ENCODE results near the gene KAZALD1.

KAZALD1 gene

DNA sequence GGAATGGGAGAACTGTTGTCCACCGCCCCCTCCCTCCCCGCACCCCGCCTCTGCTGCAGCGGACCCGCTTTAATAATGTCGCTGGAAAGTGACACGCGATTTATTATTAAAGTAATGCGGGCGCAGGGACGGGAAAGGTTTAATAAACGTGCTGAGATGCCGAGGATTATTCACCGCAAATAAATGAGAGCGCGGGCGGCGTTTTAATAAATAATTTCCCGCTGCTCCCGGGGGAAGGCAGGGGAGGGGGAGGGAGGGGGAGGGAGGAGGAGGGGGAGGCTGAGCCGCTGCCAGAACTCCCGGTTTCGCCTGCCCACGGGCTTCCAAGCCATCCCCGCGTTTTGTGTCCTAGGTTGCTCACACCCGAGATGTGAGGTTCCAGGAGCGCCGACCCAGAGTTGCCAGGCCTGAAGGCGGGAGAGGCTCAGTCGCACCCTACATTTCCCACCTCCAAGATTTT lies 5.1 kb downstream of the KAZALD1 start:
- DNase-seq (ENCODE audit: low read depth), result no peak

DNA sequence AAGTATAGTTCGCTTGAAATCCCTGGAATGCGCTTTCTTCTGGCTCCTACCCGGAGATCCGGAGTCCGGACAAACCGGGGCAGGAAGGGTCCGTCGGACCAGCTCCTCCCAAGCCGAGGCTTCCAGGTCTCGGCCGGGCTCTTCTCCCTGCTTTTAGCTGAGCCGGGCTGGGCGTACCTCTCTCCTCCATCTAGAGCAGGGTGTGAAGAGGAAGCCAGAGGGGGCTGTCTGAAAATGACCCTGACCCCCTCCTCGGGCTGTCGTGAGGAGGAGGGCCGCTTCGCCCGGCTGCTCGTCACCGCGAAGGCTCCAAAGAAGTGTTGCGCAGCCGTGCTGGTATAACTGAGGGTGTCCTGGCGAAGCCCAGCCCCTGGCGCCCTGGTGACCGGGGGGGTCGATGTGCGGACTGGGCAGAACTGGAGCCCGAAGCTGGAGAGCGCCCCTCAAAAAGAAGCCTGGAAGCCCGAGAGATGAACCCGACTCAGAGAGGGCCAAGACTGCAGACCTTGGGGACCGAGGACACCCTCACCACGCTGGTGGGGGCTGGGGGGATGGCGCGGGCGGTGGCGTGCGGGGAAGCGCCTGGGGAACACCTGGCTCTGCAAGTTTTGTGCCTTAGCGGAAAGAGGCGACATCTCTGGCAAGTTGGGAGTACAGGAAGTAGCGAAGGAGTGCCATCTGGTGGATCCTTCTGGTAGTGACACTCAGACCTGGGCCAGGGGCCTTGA lies 5.7 kb downstream of the KAZALD1 start:
- DNase-seq (ENCODE audit: low read depth), result peak; percentile 78

DNA sequence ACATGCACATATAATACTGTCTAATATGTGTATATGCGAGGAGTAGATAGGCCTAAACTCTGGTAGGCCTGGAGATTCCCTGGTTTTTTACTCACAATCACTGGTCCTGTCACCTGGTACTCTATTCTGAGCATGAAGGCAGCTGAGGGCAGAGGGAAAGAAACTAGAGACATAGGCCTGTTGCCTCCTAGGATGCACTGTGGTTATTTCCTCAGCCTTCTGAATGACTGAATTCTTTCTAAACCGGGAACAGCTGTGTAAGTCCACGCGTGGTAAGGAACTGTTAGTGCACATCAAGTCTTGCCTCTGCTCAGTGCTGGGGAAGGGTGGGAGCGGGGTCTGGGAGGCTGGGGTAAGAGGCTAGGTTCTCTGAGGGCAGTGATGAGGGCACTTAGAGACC lies 7.7 kb downstream of the KAZALD1 start:
- DNase-seq (ENCODE audit: low read depth), result no peak

DNA sequence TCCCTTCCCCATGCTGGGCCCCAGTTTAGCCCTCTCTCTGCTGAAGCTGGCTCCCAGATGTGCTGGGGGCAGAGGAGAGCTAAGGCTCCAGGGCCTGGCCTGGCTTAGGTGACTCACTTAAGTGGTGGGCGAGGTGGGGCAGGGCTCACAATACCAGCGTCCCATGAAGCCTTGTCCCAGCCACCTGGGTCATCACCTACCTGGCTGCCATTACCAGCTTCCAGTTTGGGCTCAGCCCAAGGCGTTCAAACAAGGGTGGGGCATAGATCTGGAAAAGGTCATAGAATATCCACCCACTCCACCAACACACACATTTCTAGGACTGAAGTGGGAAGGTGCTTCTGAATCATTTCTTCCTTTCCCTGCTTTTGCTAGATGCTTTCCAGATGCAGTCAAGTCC lies 8.3 kb downstream of the KAZALD1 start:
- no peak for DNase-seq (ENCODE audit: low read depth)

DNA sequence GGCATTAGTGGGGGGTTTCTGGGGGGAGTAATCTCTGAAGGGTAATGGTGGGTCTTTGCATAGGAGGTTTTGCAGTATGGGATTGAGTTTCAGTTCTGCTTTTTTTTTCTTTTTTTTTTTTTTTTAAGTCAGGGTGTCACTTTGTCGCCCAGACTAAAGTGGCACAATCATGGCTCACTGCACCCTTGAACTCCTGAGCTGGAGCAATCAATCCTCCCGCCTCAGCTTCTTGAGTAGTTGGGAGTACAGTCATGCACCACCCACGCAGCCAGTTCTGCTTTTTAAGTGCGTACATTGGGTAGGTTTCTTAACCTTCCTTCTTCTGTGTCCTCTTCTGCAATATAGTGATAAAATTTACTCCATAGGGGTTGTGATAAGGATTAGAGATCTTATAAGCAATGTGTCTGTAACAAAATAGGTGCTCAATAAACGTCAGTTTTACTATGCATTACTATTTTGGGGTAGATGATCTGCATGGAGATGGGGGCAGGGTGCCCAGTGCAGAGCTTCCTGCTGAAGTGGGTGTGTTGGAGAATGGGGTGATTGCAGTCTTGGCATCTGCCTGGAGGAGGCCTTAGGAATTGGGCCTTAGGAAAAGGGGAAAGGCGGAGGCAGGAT lies 9.6 kb downstream of the KAZALD1 start:
- no peak for DNase-seq (ENCODE audit: low read depth)

DNA sequence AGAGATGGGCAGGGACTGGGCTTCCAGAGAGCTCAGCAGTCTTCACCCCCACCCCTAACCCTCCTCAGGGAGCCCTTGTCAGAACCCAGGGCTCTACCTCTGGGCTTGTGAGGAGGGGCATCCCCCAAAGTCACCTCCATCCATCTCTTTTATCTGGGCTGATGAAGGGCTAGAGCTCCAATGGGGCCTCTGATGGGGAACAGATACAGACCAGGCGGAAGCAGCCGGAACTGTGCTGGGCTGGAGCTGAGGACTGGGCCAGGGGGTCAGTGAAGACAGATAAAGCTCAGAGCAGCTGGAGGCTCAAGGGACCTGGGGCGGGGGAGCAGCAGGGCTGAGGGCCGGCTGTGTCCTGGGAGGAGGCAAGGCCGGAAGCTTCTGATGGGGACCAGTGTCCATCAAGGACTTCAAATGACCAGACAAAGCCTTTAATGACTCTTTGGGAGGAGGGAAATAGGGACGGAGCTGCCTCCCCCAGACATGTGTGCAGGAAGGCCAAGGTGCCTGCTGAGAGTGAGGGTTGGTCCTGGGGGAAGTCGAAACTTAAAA lies 10.2 kb downstream of the KAZALD1 start:
- DNase-seq (ENCODE audit: low read depth), result no peak

DNA sequence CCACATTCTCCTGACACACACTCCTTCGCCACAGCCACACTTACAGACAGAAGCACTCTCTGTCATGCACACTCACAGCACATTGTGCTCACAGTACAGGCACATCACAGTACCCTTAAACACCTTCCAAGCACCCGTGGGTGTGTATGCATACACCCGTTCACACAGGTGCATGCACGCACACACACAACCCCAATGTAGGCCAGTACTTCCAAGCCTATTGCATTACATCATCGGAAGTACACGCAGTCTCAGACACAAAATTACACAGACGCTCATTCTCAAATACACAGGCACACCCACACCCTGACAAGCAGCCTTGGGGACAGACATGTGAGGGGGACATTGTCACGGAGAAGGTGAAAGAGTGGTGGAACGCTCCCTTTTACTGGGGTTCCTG lies 11.1 kb downstream of the KAZALD1 start:
- DNase-seq (ENCODE audit: low read depth), result no peak

DNA sequence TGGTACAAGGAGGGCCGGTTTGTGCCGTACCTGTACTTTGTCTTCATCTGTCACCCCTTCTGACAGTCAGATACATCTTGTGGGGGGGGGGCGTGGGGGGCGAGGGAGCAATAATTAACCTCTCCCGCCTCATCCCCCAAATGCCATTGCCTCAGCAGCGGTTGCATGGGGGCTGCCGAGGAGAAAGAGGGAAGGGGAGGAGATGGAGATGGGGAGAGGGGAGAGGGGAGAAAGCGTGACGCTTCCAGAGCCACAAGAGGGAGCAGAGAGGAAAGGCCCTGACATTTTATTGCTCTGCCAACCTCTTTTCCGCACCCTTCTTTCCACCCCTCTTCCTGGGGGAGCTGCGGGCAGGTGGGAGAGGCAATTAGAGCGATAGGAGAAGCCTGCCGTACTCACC lies 11.8 kb downstream of the KAZALD1 start:
- no peak for DNase-seq (ENCODE audit: low read depth)

DNA sequence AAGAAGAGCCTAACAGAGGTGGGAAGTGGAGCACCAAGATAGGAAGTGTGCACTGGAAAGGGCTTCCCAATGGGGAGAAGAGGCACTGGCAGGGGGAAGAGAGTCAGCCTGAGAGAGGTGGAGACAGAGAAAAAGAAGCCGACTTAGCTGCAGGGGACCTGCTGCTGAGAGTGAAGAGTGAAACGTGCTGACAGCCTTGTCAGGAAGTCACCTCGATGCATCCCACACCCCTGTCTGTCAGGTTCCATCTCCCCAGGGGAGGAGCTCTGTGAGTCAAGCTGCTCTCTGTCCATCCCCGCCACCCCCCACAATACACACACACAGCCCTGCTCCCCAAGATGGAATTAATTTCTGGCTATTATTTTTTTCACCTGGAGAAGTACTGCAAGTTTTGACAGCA lies 14.0 kb downstream of the KAZALD1 start:
- no peak for DNase-seq (ENCODE audit: low read depth)

DNA sequence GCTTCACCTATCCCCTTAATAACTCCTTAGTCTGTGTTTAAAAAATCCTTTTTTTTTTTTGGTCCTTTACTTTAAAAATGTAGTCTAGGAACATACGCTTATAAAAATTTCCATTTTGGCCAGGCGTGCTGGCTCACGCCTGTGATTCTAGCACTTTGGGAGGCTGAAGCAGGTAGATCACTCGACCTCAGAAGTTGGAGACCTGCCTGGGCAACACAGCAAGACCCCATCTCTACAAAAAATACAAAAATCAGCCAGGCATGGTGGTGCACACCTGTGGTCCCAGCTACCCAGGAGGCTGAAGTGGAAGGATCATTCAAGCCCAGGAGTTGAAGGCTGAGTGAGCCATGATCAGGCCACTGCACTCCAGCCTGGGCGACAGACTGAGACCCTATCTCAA lies 14.8 kb downstream of the KAZALD1 start:
- DNase-seq (ENCODE audit: low read depth), result no peak

DNA sequence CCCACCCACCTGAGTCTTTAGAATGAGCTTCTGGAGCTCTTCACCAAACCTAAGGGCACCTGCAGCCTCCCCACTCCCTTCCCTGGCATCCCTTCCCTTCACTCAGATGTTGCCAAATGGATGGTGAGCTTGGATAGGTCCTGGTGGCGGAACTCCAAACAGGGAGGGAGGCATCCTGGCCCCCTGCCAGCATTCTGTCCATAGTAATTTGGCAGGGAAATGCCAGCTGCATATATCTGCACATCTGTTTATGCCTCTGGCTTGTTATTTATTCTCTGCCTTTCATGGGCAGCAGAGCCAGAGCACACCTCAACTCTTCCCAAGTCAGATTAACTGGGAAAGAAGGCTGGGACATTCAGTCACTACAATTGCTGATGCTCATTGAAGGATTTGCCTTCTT lies 18.1 kb downstream of the KAZALD1 start:
- no peak for DNase-seq (ENCODE audit: low read depth)

DNA sequence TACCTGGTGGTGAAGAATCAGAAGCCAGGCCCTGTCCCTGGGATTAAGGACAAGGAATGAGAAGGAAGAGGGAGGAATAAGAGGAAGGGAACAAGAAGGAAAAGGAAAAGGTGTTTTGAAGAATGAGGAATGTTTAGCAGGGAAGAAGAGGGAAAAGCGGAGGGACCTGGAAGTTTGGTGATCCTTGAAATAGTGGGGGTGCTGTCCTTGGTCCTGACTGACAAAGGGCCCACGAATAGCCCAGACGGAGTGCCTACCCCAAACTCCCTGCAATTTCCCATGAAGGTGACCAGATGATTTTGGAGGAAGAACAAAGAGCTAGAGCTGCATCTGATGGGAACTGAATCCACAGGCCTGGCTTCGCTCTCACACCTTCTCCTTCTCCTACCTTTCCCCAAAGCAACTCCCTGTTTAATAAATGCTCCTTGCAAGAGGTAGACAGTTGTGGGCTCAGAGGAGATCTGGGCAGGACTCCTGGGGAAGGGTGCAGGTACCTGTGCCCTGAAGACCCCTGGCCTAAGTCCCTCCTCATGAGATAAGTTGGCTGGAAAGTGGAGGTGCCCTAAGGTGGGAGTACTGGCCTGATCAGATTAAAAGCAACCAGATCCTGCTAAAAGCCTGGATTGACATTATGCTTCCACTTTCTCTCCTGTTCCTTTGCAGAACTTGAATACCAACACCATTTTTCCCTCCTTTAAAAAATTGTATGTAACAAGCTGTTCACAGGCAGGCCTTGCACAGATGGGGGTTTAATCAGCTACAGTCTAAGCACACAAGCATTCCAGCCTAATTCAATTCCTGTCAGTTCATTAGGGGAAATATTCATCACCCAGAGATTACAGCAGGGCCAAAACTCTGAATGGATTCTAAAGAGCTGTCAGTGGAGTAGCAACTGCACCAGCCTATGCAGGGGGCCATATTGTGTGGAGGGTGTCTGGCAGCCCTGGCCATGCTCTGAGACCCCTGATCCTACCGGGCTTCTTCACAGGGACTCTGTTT lies 19.4 kb downstream of the KAZALD1 start:
- DNase-seq (ENCODE audit: low read depth), result no peak

DNA sequence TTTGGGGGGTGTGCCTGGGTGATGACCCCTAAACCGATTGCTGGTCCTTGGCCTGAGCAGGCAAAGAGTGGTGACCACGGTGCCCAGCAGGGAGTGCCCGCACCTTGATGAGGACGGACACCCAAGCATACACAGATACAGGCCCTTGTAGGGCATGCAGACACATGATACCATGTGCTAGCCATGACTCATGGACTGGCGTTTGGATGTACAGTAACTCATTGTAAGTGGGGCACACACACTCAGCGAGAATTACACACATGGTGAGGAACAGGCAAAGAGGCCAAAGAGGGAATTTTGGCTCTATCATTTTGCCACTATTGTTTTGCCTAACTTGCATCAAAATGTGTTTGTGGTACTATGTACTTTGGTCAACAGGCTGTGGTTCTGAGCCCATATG lies 24.1 kb downstream of the KAZALD1 start:
- no peak for DNase-seq (ENCODE audit: low read depth)

DNA sequence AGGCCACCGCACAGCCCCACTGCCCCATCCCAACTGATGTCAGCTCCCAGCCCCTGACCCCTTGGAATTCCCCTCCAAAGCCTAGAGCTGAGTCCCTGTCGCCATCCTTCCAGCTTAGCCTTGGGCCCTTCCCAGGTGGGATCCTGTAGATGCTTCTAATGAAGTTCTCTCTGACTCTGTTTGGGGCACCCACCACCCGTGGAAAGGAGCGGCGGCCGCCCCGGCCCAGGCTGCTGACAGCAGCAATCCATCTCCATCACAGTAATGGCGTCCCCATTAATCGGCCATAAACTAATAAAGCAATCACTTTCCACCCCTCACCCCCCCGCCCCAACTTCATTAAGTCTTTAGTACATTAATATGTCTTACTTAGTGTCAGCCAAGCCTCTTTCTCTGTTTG lies 25.6 kb downstream of the KAZALD1 start:
- DNase-seq (ENCODE audit: low read depth), result no peak

DNA sequence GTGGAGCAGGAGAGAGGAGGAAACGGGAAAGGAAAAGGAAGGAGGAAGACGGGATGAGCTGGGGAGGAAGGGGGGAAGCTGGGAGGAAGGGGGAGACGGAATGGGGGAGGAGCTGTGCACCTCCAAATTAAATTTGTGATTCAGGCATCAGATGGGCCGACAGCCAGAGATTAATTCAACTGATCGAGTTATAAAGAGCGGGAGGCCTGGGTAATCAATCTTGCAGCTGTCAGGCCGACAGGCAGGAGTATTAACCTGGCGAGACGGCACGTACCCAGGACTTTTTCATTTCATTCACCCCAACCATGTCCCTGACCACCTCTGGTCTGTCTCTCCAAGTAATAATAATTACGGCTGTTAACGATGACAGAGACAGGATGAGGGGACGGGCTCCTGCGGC lies 26.2 kb downstream of the KAZALD1 start:
- no peak for DNase-seq (ENCODE audit: low read depth)

DNA sequence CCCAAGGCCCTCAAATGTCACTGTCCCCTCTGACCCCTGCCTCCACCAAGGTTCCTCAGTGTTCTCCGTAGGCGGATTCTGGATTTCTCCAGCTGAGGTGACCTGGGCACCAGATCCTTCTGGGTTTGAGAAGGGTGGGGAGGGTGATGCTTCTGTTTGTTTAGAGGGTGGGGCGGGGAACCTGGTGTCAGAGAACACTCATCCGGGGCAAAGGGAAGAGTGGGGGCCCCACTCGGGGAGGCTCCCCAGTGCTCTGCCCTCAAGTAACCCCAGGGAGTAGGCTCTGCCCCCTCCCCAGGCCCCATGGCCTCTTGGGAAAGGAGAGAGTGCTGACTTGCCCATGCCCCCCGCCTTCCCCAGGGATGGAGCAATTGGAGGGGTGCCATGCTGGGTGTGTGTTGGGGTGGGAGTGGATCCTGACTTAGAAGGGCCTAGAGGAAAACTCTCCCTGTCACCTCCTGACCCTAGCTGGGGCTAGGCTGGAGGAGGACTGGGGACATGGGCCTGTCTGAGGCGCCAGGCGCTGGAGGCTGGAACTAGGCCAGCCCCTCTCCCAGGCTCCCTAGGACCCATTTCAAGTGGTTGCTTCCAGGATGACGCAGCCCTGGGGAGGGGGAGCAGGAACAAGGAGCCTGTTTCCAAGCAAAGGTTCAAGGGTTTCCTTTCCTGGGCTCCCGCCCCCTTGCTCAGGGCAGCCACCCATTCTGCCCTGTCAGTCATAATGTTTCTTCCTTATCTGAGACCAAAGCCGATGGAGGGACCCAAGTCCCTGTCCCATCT lies 27.9 kb downstream of the KAZALD1 start:
- DNase-seq (ENCODE audit: low read depth), result no peak

DNA sequence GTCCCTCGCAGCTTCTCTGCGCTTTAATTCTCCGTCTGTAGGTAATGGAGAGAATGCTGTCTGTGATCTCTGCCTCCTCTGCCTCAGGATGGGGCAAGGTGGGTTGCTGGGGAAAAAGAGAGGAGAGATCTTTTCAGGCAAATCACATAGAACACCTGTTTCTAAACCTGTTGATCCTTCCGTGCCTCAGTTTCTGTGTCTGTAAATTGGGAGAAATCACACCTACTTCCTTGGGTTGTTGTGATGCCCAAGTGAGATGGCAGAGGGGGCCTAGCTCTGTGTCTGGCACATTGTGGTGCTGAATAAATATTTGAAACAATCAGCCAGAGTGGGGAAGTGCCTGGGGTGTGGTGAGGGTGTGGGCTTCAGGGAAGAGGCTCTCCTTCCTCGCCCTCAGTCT lies 28.8 kb downstream of the KAZALD1 start:
- DNase-seq (ENCODE audit: low read depth), result no peak

DNA sequence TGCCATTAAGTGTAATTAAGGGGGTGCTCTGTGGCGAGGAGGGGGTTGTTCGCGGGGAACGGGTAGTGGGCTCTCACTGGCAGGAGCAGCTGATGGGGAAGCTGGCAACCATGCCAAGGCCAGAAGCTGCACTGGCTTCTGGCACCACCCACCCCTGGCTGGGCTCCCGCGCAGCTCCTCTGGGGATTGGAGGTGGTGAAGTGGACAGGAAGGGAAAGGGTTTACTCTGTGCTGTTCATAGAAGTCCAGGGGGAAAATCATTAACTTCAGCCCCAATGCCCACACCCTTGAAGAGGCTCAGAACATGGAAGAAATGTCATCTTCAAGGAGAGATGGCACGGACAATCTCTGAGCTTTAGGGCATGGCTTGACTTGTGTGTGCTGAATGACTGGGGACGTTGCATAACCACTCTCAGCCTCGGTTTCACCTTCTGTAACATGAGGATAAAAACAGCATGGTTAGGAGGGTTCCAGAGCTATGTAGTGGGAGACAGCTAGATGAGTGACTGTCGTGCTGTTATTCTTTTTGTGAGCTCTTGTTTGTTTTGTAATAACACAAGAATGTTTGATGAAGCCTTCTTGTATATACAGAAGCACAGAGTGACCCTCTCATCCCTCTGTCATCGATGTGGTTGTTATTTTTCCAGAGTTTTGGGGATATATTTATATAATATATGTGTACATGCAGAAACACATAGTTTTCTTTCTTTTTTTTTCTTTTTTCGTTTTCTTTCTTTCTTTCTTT lies 29.9 kb downstream of the KAZALD1 start:
- DNase-seq (ENCODE audit: low read depth), result no peak

DNA sequence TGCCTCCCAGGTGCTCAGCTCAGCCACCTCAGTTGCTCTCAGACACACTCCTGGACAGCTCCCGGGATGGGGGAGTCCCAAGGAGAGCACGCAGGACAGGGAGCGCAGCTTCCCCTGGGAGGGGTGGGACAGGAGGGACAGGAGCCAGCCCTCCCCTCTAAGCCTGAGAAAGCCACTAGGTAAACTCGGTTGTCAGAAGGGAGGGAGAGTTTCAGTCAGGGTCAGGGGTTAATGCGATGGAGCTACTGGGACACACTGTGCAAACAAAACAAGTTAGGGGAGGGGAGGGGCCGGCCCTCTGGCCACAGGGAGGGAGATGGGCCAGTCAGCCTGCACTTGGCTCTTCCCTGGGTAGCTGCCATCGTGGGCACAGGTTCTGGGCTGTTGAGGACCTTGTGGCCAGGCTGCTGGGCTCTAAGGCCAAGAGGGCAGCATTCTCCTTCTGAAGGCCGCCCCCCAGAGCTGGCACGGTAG lies 31.1 kb downstream of the KAZALD1 start:
- DNase-seq (ENCODE audit: low read depth), result no peak

DNA sequence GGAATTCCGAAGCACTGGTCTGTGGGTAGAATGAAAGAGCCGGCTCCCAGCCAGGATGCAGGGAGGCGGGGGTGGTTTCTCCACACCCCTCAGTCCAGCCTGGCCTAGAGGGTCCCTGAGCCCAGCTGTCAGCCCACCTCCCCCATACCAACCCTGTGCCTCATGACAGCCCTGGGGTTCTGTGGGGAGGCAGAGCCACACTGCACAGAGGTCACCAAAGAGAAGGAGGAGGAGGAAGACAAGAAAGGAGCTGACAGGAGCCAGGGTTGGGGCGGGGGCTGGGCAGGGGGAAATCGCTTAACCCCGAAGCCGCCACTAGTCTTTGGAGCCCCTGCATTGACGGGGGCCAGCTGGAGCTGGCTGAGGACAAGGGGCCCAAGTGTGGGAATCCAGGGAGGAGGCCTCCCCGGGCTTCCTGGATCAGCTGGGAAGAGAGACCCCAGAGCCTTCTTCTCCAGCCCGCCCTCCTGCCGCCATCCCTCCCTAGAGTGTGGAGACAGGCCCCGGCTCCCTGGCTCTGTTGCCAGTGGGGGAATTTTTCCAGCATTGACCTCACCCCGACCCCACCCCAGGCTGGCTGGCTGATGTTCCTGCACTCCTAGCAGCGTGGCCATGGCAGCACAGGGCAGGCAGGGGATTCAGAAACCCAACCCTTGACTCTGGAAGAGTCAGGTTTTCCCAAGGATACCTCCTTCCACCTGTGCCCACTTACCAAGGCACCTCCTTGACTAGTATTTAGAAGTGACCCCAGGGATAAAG lies 32.5 kb downstream of the KAZALD1 start:
- DNase-seq (ENCODE audit: low read depth), result no peak
